Measurements from ENCODE around the gene MED20.

Gene MED20

DNA sequence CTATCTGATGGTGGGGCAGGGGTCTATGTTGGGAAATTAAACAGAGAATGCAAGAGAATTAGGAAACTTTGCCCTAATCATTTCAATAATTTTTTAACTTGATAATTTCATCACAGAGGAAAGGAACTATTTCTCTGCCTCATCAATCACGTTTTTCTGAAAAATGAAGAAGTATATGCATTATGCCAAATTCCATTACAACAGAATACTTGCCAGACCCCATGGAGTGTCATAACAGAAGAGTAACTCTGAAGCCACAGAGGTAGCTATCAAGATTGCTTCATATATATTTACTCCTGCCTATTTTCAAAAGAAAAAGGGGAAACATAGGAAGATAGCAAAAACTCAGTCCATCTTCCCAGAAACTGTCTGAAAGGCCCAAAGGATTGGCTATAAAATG lies 20.1 kb downstream of the MED20 start:
- DNase-seq, result no peak

GRCh38 chr6:41896281-41896680 lies 24.7 kb downstream of the MED20 start:
- no peak for DNase-seq

- DNase-seq, result peak; percentile 94
Measured at GRCh38 chr6:41895300-41896233, 25.4 kb downstream of the MED20 start, which contains the start of gene USP49. TSS of gene USP49 (minus strand) at chr6:41895375. CDS start at chr6:41806983, 88,392 bp downstream.

DNA sequence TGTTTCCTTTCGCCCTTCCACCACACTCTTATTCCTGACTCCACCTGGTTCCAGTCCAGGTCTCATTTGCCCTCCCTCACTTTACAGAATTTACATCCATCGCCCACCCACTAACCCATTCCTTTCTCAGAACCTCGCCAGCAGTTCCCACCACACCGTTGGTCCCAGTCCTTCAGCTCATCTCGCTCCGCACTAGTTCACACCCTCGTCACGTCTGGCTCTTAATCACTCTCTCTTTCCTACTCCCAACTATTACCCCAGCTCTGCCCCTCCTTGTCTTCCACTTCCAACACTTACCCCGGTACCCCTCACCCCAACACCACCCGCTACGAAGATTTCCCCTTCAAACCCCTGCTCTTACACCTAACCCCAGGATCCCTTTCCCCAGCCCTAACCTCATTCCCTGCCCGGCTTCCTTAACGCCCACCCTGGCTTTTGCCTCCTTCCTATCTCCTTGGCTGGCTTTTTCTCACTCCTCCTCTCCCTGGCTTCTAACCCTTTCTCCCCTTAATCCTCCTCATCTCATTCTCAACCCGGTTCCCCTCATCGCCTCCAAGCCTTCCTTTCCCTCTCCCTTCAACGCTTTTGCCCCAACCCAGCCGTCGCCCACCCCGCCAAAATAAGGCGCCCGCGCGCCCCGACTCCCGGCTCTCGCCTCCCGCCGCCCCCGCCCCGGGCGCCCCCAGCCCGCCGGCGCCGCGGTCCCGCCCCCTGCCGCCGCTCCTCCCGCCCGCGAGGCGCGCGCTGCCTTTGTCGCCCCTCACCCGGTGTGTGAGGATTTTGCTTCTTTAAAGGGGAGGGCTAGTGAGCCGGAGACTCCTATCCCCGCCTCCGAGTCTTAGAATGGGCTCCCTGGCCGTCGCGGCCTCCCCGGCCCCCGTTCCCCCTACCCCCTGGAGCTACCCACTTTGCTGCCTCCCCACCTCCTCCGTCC lies 26.3 kb downstream of the MED20 start:
- DNase-seq, result no peak

- no peak for DNase-seq
Measured at GRCh38 chr6:41892921-41893564, 27.9 kb downstream of the MED20 start.

GRCh38 chr6:41887331-41887751 lies 33.6 kb downstream of the MED20 start:
- no peak for DNase-seq

DNA sequence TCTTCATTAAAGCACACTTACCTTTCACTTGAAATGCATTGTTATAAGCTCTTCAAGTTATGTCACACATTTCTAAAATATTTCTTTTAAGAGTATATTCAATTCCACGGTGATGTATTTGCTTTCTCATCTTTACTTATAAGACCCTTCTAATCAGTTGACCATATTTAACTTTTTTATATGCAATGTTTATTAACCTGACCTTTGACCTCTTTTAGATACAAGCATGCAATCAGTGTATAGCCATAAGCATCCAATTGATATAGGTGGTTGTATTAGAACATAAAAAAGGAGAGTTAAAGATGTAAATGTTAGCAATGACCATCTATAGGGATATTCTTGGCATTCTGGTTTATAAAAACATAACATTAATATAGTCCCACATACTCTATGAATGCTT lies 35.0 kb downstream of the MED20 start:
- DNase-seq, result no peak

DNA sequence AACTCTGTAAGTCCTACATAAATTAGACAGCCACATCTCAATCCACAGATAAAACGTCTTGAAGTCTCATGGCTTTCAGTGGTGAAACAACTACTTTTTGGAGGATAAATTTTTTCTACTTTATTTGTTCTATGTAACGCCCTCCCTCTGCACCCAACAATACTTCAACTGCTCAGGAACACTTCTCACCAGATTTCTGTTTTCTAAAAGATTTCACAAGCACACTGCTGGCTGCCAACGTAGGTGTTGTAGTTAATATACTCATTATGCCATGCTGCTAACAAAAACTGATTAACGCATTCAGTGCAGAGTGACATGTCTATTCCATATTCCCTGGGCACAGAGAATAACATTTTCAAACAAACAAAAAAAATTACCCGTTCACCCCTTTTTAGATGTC lies 36.0 kb downstream of the MED20 start:
- DNase-seq, result no peak

DNA sequence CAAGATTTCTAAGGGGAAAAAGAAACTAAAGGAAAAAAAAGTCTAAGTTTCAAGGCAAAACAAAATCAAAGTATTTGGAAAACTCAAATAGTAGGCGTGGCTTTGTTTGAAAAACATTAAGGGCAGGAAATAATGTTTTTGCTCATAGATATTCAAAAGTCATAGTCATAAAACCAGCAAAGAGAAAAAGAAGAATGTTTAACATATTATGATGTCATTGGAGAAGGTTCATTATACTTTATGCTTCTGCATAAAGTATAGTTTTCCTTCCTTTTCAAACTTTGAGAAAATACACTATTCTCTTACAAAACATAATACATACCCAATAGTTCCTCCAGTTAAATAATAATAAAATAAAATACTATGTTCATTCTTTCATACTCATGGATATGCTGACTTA lies 39.4 kb downstream of the MED20 start:
- no peak for DNase-seq

- no peak for DNase-seq
Measured at GRCh38 chr6:41878961-41879405, 42.0 kb downstream of the MED20 start.

DNA sequence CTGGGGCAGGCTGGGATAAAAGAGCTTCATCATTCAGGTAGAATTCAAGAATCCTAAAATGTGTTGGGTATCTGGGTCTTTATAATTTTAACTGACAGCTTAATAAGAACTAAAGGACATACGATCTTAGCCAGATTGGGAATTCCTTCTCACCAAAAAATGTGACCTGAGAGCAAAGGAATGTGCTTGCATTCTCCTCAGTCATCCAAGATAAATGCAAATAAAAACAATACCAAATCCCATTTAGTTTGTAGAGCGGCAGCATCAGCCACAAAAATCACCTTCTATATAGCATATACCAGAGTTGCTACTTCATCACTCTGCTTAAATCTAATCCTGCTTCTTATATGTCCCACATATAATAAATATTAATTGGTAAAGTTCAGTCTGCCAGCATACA lies 42.7 kb downstream of the MED20 start:
- no peak for DNase-seq

GRCh38 chr6:41877051-41877680 lies 43.8 kb downstream of the MED20 start:
- no peak for DNase-seq

GRCh38 chr6:41874741-41875140 lies 46.2 kb downstream of the MED20 start:
- DNase-seq, result no peak

- DNase-seq, result no peak
Measured at GRCh38 chr6:41872147-41872546, 48.8 kb downstream of the MED20 start.

DNA sequence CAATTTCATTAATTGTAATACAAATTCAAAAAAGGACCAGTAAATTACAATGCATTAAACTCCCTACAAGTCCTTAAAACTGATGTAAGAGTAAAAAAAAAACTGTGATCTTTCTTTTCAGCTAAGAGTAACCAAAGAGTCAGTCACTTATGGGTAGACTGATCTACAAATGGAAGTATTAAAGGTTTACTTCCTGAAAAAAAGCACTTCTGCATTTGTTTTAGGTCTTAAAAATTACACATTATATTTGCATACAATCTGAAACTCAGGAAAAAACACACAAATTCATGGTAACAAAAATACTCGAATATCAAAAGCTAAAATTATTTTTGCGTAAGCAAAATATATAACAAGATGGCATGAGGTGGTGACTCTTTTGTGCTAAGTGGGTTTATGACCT lies 49.2 kb downstream of the MED20 start:
- no peak for DNase-seq

GRCh38 chr6:41859356-41859755 lies 61.6 kb downstream of the MED20 start:
- DNase-seq, result no peak

DNA sequence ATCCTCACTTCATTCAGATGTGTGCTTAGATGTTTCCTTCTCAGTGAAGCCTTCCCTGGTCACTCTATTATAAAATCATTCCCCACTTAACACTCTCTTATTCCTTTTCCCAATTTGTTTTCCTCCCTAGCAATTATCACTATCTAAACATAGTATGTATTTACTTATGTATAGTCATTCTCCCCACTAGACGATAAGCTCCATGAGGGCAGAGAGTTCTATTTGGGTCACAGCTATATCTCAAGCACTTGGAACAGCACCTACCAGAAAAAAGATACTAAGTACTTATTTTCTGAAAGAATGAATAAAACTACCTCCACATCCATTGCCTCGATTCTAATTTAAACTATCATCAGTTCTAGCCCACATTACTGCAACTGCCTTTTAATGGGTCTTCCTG lies 62.2 kb downstream of the MED20 start:
- DNase-seq, result no peak

All from stimulated activated CD4-positive, alpha-beta T cell treated with anti-CD3 and anti-CD28 coated beads, Interleukin-2, amount 100 ng/mL, for 48 hours (primary cell).